ENCODE data around the gene DLG2. TPM values are rescaled to one million over a fixed set of nuclear protein-coding genes. Genes with fewer than 3 reads are reported as not detected.

The DLG2 gene
- total RNA-seq, 1 donor from 2014 or later, result 2.1 TPM

DNA sequence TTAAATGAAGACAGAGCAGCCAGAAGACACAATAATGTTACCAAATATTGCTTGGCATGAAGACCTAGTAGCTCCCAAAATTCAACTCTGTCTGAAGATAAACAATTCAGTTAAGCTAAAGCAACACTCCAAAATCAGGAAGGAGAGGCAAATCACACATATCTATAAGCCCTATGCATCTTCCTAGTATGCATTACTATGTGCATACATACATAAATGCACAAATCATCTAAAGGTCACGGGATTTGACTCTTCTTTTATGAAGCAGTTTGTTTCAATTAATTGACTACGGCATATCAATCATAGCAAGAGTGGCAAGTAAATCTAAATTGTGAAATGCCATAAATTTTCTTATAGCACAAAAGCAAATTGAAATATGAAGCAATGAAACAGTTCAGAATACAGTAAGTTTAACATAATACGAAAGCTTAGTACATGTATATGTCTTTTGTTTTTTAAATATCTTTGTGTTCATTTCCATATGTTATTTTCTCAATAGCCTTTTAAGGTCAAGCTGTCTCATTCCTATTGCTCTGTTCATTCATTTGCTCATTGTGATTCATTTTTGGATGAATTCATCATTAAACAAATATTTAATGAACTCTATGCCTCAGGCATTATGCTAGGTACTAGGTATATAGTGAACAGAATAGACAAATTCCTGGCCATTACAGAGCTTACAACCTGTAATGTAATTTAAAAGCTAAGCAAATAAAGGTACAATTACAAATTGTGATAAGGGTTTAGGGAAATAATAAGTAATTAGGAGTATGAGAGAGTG is 540.5 kb downstream of the DLG2 start:
- Mint-ChIP-seq H3K4me3 (no peak overlapping the region), H3K27me3 (ENCODE audit: low read depth) (no peaks in the 10 kb centered on the region), H3K9me3 (peaks cover 2% of the 10 kb centered on the region), H3K4me1 (no peaks in the 10 kb centered on the region), H3K36me3 (ENCODE audit: low read depth) (no peaks in the 10 kb centered on the region), H3K27ac (ENCODE audit: unreplicated experiment) (no peak overlapping the region)
- TF ChIP-seq, protein P1, sequence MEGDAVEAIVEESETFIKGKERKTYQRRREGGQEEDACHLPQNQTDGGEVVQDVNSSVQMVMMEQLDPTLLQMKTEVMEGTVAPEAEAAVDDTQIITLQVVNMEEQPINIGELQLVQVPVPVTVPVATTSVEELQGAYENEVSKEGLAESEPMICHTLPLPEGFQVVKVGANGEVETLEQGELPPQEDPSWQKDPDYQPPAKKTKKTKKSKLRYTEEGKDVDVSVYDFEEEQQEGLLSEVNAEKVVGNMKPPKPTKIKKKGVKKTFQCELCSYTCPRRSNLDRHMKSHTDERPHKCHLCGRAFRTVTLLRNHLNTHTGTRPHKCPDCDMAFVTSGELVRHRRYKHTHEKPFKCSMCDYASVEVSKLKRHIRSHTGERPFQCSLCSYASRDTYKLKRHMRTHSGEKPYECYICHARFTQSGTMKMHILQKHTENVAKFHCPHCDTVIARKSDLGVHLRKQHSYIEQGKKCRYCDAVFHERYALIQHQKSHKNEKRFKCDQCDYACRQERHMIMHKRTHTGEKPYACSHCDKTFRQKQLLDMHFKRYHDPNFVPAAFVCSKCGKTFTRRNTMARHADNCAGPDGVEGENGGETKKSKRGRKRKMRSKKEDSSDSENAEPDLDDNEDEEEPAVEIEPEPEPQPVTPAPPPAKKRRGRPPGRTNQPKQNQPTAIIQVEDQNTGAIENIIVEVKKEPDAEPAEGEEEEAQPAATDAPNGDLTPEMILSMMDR (conservative IDR thresholded peaks at IDR 0.05), result no peak
- no peak for DNase-seq (ENCODE audit: low read depth, low spot score)

DNA sequence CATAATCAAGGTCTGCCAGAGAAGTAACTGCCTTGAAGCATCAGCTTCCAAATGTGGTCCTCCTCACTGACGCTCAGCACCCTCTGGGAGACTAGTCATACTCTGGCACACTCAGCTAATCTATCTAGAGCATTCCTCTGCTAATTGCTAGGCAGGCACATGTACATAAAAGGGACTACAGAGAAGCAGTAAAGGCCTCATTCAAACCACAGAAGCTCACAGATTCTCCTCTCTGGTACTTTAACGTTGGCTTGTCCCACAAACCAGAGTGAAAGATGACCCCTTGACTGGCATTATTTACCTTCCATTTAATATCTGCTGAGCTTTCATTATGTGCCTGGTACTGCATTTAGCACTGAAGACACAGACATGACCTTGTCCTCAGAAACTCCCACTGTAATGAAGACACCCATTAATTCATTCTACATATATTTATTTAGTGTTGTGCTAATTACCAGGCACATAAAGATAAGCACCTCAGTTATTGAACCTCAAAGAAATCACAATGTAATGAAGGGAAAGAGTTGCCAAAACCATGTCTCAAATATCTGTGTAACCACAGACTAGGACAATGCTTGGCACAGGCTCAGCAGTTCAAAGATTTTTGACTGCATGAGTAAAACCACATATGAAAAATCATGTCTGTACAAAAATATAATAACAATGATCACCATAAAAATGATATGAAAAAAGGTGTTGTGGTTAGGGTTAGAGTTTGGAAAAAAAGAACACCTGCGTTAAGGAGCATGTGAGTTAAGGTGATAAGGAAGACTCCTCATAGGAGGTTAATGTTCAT is 550.4 kb downstream of the DLG2 start:
- Mint-ChIP-seq H3K27ac (ENCODE audit: unreplicated experiment) (no peak overlapping the region), H3K27me3 (ENCODE audit: low read depth) (no peaks in the 10 kb centered on the region), H3K4me1 (no peaks in the 10 kb centered on the region), H3K4me3 (no peak overlapping the region), H3K36me3 (ENCODE audit: low read depth) (no peaks in the 10 kb centered on the region), H3K9me3 (no peaks in the 10 kb centered on the region)
- DNase-seq (ENCODE audit: low read depth, low spot score), result no peak
- TF ChIP-seq, protein P1 (conservative IDR thresholded peaks at IDR 0.05), result no peak

DNA sequence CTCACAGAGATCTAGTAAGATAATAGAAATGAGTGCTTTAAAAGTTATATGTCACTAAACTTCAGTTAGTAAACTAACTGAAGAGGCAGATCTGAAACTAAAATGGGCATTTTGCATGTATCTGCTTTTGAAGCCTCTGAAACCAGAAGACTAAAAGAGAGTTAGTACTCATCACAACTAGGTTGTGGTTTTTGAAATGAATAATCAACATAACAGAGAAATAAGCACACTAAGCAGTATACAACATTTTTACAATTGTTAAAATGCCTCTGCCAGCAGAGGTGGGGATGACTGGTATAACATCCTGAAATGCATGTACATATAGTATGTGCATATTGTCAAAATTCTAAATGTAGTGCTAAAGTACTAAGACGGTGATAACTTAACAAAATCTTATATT is 564.5 kb downstream of the DLG2 start:
- TF ChIP-seq, protein P1 (conservative IDR thresholded peaks at IDR 0.05), result no peak
- Mint-ChIP-seq H3K9me3 (no peaks in the 10 kb centered on the region), H3K4me1 (no peaks in the 10 kb centered on the region), H3K36me3 (ENCODE audit: low read depth) (no peaks in the 10 kb centered on the region), H3K4me3 (no peak overlapping the region), H3K27ac (ENCODE audit: unreplicated experiment) (no peak overlapping the region), H3K27me3 (ENCODE audit: low read depth) (no peaks in the 10 kb centered on the region)
- no peak for DNase-seq (ENCODE audit: low read depth, low spot score)

DNA sequence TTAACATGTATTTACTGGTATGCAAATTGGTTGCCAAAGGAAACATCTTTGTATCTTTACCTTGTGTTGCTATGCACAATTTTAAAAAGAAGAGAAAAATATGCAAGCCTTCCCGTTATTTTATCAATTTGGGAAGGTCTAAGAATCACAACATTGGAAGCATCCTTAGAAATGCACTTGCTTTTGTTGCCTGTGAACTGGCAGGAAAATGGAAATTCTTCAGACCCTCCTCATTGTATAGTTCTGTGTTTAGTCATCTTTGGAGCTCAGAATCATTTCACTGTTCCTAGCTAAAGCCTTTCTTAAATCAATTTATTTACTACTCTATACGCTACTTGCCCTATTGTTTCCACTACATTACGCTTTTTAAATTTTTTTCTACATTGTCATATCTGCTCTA is 574.5 kb downstream of the DLG2 start:
- Mint-ChIP-seq H3K36me3 (ENCODE audit: low read depth) (no peaks in the 10 kb centered on the region), H3K4me3 (no peak overlapping the region), H3K27me3 (ENCODE audit: low read depth) (no peaks in the 10 kb centered on the region), H3K4me1 (no peaks in the 10 kb centered on the region), H3K9me3 (no peaks in the 10 kb centered on the region), H3K27ac (ENCODE audit: unreplicated experiment) (no peak overlapping the region)
- DNase-seq (ENCODE audit: low read depth, low spot score), result no peak
- TF ChIP-seq, protein P1 (conservative IDR thresholded peaks at IDR 0.05), result no peak

DNA sequence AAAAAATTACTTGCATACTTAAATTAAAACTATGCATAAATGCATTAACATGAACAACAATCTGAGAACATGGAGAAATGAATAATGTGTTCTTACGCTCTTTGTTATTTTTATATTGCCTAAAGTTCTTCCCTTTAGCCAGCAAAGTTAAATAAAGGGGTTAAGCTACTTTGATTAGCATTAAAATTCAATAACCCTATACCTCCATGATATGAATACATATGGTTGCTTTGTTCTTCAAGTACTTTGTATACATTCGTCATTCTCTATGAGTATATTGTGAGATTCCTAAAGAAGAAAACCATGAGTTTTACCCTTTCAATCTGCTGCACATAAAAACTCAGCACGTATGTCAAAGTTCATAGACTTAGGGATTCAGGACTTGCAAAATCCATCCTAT is 578.3 kb downstream of the DLG2 start:
- H3K4me1 Mint-ChIP-seq, result no peaks in the 10 kb centered on the region
- no peak overlapping the region for H3K27ac Mint-ChIP-seq (ENCODE audit: unreplicated experiment)
- no peak for DNase-seq (ENCODE audit: low read depth, low spot score)
- no peaks in the 10 kb centered on the region for H3K9me3 Mint-ChIP-seq
- no peaks in the 10 kb centered on the region for H3K36me3 Mint-ChIP-seq (ENCODE audit: low read depth)
- no peak overlapping the region for H3K4me3 Mint-ChIP-seq
- no peaks in the 10 kb centered on the region for H3K27me3 Mint-ChIP-seq (ENCODE audit: low read depth)
- TF ChIP-seq, protein P1 (conservative IDR thresholded peaks at IDR 0.05), result no peak
